ENCODE results near the gene RHOG. TPM values are rescaled to one million over a fixed set of nuclear protein-coding genes. Genes with fewer than 3 reads are reported as not detected.
A peak's percentile ranks its signal among the peaks of the same experiment; 100 is the strongest.

Gene RHOG
- total and polyA plus RNA-seq, 9 of the 15 experiments (the other 6 are each of a cell fraction or from before 2014, with no cell fraction given), result 22.6 to 162 (median 80.3) TPM

- TF ChIP-seq ZNF318 (IDR thresholded peaks at IDR 0.05; ENCODE audit: borderline replicate concordance in 1 of 2, low read depth in 1 of 2) (no peak), TRIM28 (IDR thresholded peaks at IDR 0.05) (peak; percentile 20; the same call in 1 of the 2 replicates), PBX2 (CRISPR knock-in tag; IDR thresholded peaks at IDR 0.05; ENCODE audit: low read depth) (peak; percentile 97), PBX2 (tag; conservative IDR thresholded peaks at IDR 0.05; ENCODE audit: low read depth) (peak; percentile 98), ATF3 (IDR thresholded peaks at IDR 0.05) (peak; percentile 100), ATF3 (CRISPR knock-in tag; conservative IDR thresholded peaks at IDR 0.05) (peak; percentile 95), FIP1L1 (IDR thresholded peaks at IDR 0.05; ENCODE audit: low read depth, low read length, poor library complexity, severe bottlenecking) (peak; percentile 24), HNRNPL (IDR thresholded peaks at IDR 0.05; ENCODE audit: low read depth, low read length) (peak; percentile 81; the same call in 1 of the 2 replicates), FOXK2 (conservative IDR thresholded peaks at IDR 0.05 in 1 of 2, IDR thresholded peaks at IDR 0.05 in 1 of 2; ENCODE audit: low read depth in 2 of 2) (peak in 1 of 2 experiments; percentile 55; a peak in 1 of 4 replicates)
Observed at GRCh38 chr11:3797329-3798090, 43.2 kb downstream of the RHOG start, which contains the start of gene NUP98 (continued).

Data from K562 (cell line).